Measurements from ENCODE around the gene PPP1R14D. TPM values are rescaled to one million over a fixed set of nuclear protein-coding genes. Genes with fewer than 3 reads are reported as not detected.

The PPP1R14D gene
- total and polyA plus RNA-seq, 2 of the 8 experiments (the other 6 are each of a cell fraction or from before 2014, with no cell fraction given), result not detected

DNA sequence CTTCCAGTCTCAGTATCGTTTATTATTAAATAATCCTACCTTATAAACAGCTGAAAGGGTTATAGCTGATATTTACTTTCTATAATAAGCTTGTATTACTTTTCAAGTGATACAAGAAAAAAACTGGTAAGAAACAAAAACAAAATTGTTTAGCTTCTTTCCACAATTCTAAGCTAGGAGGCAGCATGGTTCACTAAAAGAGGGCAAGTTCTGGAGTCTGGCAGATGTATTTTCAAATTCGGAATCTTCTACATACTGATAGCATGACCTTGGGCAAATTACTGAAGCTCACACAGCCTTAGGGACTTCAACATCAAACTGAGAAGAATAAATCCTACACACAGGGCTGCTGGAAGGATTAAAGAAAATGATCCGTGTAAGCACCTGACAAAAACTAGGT, 43.3 kb downstream of the PPP1R14D start:
- peaks cover 2 to 7% of the 10 kb centered on the region in 2 experiments for H4K20me1 ChIP-seq (replicated peaks in 1 of 2; ENCODE audit: control insufficient read depth in 1 of 2, insufficient read depth in 2 of 2, low read length in 2 of 2)
- FAIRE-seq, result no peak
- peaks cover 0 to 14% of the 10 kb centered on the region in 2 experiments; a peak in 3 of 4 replicates for H3K79me2 ChIP-seq (ENCODE audit: control insufficient read depth in 1 of 2, insufficient read depth in 2 of 2, low read length in 2 of 2)
- 94% methylated on average over 3 of the region's 3 CpGs; no CpG with 5 or more reads in 1 of the 2 experiments for WGBS, 2 experiments (ENCODE audit: extremely low coverage in 1 of 2, insufficient coverage in 1 of 2, insufficient read length in 1 of 2, insufficient replicate concordance in 2 of 2, low coverage in 1 of 2, low lambda C conversion rate in 2 of 2, missing lambda C conversion rate in 1 of 2)
- no peak overlapping the region for H4K8ac ChIP-seq (ENCODE audit: extremely low read depth, insufficient read depth, low read length)
- no peak overlapping the region for H3K18ac ChIP-seq (ENCODE audit: extremely low read depth, low read length)
- H3K36me3 ChIP-seq (ENCODE audit: control insufficient read depth in 2 of 4, insufficient read depth in 4 of 4, low read length in 3 of 4), result no peaks in the 10 kb centered on the region
- ChIA-PET POLR2A (ENCODE audit: partially characterized antibody) (interaction anchor here (0.6 to 2.0 kb wide), 2 partner anchors 115 to 167 kb away, joined by 3 to 6 read pairs; partner anchors contain the start of gene CHAC1), CTCF (ENCODE audit: partially characterized antibody) (interaction anchor here (0.6 to 12.9 kb wide), 22 partner anchors 9 to 238 kb away, joined by 3 to 184 read pairs (median 5); partner anchors contain the start of genes C15orf62, GCHFR, RHOV and SPINT1)
- no peak overlapping the region for H4K91ac ChIP-seq (replicated peaks; ENCODE audit: insufficient read length, low read length)
- H2BK120ac ChIP-seq (replicated peaks; ENCODE audit: low read depth, low read length), result no peak overlapping the region
- DNase-seq (ENCODE audit: low read depth in 1 of 2, low spot score in 2 of 2), result no peak
- no peak overlapping the region for H2AFZ ChIP-seq (ENCODE audit: low read length)
- peak overlapping the region; percentile 90; the same call in 1 of the 2 replicates for H2BK12ac ChIP-seq (ENCODE audit: low read depth, low read length)
- no peak overlapping the region for H3K9ac ChIP-seq (replicated peaks in 1 of 4; ENCODE audit: extremely low read depth in 1 of 4, low read depth in 3 of 4, low read length in 3 of 4)
- H3K23me2 ChIP-seq (ENCODE audit: low read depth, low read length), result no peaks in the 10 kb centered on the region; the same call in 1 of the 2 replicates
- H3K14ac ChIP-seq (ENCODE audit: insufficient read length), result no peak overlapping the region
- H3K27me3 ChIP-seq (replicated peaks in 1 of 4; ENCODE audit: control insufficient read depth in 3 of 4, extremely low read depth in 1 of 4, insufficient read depth in 3 of 4, low read length in 3 of 4), result no peaks in the 10 kb centered on the region
- H2BK20ac ChIP-seq (ENCODE audit: low read length), result no peak overlapping the region
- no peak overlapping the region for H3K23ac ChIP-seq (ENCODE audit: insufficient read length)
- no peak overlapping the region; the same call in 1 of the 2 replicates for H2AK5ac ChIP-seq (ENCODE audit: low read depth, low read length)
- H3K4me1 ChIP-seq (replicated peaks in 1 of 4; ENCODE audit: control insufficient read depth in 3 of 4, insufficient read depth in 4 of 4, low read length in 3 of 4), result peaks cover 19 to 38% (median 20%) of the 10 kb centered on the region in 4 experiments
- no peak overlapping the region for H3K4ac ChIP-seq (replicated peaks; ENCODE audit: insufficient read length, low read depth, low read length)
- no peak overlapping the region for H3K4me2 ChIP-seq (ENCODE audit: insufficient read depth in 1 of 2, low read depth in 2 of 2, low read length in 2 of 2)
- H3K27ac ChIP-seq (ENCODE audit: low read depth, low read length), result peak overlapping the region; percentile 2; the same call in 1 of the 2 replicates
- peaks cover 4% of the 10 kb centered on the region for H3K79me1 ChIP-seq (ENCODE audit: low read depth, low read length)
- H3K56ac ChIP-seq (replicated peaks; ENCODE audit: insufficient read length, low read depth, low read length), result no peak overlapping the region
- TF ChIP-seq, protein P1, sequence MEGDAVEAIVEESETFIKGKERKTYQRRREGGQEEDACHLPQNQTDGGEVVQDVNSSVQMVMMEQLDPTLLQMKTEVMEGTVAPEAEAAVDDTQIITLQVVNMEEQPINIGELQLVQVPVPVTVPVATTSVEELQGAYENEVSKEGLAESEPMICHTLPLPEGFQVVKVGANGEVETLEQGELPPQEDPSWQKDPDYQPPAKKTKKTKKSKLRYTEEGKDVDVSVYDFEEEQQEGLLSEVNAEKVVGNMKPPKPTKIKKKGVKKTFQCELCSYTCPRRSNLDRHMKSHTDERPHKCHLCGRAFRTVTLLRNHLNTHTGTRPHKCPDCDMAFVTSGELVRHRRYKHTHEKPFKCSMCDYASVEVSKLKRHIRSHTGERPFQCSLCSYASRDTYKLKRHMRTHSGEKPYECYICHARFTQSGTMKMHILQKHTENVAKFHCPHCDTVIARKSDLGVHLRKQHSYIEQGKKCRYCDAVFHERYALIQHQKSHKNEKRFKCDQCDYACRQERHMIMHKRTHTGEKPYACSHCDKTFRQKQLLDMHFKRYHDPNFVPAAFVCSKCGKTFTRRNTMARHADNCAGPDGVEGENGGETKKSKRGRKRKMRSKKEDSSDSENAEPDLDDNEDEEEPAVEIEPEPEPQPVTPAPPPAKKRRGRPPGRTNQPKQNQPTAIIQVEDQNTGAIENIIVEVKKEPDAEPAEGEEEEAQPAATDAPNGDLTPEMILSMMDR (IDR thresholded peaks at IDR 0.05; ENCODE audit: control extremely low read depth in 1 of 3, insufficient read depth in 1 of 3, low read depth in 1 of 3, low read length in 3 of 3), result peak in 1 of 3 experiments; percentile 4; a peak in 1 of 4 replicates
- TF ChIP-seq JUND (IDR thresholded peaks at IDR 0.05; ENCODE audit: low read length) (no peak), RAD21 (IDR thresholded peaks at IDR 0.05 in 1 of 2, conservative IDR thresholded peaks at IDR 0.05 in 1 of 2; ENCODE audit: low read depth in 2 of 2, low read length in 2 of 2) (peak in 1 of 2 experiments; percentile 28; a peak in 1 of 4 replicates)
- H3K9me3 ChIP-seq (ENCODE audit: insufficient read depth in 2 of 2, low read depth in 1 of 2, low read length in 1 of 2), result no peaks in the 10 kb centered on the region
- H3K4me3 ChIP-seq (ENCODE audit: extremely low read depth in 1 of 4, insufficient read depth in 2 of 4, low read depth in 3 of 4, low read length in 4 of 4), result no peak overlapping the region
- no peak overlapping the region for H4K5ac ChIP-seq (ENCODE audit: insufficient read length, low read depth, low read length)
- no peak overlapping the region for H2BK15ac ChIP-seq (ENCODE audit: low read length)
- H2BK5ac ChIP-seq (ENCODE audit: low read depth, low read length), result no peak overlapping the region; the same call in 1 of the 2 replicates
